SH-SY5Y (cell line): ENCODE data around the gene LRBA.

ENCODE experiments used
- GATA2 ChIP-seq: IDR thresholded peaks from 2 replicates; pipeline ENCODE4 v1.6.1; 2011; ENCODE audit warnings: mild to moderate bottlenecking, low read depth, low read length
- GATA3 ChIP-seq: IDR thresholded peaks from 2 replicates; pipeline ENCODE4 v1.6.1; 2011; ENCODE audit warnings: low read depth, mild to moderate bottlenecking, low read length, moderate library complexity

The LRBA gene

DNA sequence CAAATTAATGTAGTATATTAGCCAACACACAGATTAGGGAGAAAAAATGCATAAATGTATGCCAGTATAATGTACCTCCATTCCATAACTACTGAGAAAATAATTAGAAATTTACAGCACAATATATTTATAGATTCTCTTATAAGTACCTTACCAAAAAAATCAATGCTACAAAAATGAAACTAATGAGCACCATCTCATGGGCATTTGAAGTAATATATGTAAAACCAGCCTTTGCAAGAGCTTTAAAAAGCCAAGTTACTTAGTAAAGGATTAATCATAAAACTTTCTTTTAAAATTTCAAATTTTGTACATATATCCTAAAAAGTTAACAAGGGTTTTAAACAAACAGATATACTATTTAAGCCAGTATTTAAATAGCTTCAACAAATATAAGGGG is 43.2 kb downstream of the LRBA start:
- TF ChIP-seq GATA3, result no peak
- no peak for TF ChIP-seq GATA2

DNA sequence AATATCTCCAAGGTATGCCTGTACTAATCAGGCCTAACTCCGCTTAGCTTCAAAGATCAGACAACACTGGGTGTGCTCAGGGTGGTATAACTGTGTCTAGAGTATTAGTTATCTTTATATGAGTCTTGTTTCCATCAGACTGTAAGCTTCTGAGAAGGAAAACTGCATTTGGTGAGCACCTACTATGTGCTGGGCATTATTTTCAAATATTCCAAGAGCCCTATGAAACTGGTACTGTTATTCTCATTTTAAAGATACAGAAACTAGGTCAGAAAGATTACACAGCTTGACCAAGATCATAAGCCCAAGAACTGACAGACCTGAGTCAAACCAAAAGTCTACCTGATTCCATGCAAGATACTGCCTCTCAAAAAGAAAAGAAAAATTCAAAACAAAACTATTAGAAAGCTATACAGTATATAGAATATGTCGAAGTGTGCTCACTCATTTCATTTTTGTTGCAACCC is 44.4 kb downstream of the LRBA start:
- TF ChIP-seq GATA2 (no peak), GATA3 (no peak)

DNA sequence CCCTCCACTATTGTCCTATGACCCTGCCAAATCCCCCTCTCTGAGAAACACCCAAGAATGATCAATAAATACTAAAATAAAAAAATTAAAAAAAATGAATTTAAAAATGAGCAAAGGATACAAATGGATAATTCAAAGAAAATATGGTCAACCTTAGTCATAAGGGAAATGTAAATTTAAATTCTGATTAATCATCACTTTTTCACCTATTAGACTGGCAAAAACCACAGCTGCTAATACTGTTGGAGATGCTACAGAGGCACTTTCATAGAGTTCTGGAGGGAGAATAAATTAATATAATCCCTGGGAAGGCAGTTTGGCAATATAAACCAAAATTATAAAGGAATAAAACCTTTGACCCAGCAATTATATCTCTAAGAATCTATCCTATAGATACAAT is 50.3 kb downstream of the LRBA start:
- TF ChIP-seq GATA2, result no peak
- no peak for TF ChIP-seq GATA3

DNA sequence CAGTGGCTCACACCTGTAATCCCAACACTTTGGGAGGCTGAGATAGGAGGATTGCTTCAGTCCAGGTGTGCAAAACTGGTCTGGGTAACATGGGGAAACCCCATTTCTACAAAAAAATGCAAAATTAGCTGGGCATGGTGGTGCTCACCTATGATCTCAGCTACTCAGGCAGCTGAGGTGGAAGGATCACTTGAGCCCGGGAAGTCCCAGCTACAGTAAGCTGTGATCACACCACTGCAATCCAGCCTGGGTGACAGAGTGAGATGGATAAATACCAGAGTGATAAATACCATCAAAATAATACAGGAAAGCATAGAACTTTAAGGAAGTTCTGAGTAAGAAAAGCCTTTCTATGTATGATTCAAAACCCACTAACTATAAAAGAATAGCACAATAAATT is 52.8 kb downstream of the LRBA start:
- TF ChIP-seq GATA2 (no peak), GATA3 (no peak)

DNA sequence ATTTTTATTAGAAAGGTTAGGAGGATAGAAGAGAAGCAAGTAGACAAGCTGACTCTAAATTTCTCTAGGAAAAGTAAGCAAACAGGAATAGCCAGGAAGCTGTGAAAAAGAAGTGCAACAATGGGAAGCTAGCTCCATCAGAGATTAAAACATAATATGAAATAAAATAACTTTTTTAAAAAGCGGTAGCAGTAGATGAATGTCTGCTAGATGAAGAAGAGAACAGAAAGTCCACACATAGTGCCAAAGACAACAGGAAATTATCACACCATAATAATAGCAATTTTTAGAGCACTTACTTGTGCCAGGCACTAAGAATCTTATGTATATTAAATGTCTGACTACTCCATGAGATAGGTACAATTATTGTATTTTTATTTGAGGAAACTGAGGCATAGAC is 53.5 kb downstream of the LRBA start:
- TF ChIP-seq GATA2 (no peak), GATA3 (no peak)

DNA sequence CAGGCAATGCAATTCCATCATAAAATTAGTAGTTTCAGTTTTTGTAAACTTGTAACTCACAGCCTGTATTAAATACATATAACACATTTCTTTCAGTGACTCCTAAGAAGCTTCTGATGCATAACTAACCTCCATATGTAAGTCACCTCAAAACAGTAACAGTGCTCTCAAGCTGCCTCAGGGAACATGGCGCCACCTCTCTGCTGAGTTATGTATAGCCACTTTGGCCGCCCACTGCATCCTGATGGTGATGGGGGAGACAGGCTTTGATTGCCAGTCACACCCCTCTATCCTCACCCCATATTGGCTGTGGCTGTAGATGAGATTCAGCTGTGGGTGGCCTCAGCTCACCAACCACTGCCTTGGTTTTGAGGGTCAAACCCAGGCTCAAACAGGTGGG is 54.3 kb downstream of the LRBA start:
- TF ChIP-seq GATA2, result no peak

DNA sequence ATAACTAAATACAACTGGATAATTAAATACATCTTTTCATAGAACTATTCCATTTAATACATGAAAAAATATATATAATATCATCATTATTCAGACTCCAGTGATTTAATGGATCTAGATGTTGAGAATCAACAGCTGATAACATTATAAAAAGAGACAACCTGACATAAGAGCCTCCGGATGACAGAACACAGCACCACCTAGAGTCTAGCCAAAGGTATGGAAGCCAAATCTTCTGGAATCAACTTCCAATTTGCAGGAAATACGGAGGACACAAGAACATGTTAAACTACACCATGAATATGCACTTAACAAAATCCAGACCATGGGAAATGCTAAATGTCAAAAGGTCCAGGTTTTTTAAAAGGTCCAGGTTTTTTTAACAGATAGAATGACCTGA is 55.0 kb downstream of the LRBA start:
- TF ChIP-seq GATA3 (no peak), GATA2 (no peak)

DNA sequence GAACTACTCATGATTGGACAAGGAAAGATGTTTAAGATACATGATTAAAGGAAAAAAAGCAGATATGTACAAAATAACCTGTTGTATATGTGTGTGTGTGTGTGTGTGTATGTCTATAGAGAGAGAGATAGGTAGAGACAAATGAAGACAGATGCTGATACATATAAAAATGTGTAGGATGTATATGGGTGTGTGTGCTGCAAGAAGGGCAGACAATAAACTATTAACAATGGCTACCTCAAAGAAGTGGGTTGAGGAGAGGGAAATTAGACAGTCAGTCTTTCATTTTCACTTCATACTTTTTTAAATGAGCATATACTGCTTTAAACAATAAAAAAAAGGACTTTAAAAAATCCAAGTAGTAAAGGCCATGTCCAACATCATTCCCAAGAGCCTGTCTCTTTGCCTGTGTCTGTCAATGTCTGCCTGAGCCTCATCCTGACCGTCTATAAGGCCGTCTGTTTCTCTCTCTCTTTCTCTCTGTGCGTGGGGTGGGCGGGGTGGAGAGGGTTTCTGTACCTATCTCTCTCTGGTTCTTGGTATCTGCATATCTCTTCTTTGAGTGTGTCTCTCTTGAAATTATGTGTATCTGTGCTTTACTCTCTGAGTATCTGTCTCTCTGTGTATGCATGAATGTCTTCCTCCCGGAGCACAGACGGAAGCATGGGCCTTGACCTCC is 62.8 kb downstream of the LRBA start:
- TF ChIP-seq GATA2 (no peak), GATA3 (no peak)

DNA sequence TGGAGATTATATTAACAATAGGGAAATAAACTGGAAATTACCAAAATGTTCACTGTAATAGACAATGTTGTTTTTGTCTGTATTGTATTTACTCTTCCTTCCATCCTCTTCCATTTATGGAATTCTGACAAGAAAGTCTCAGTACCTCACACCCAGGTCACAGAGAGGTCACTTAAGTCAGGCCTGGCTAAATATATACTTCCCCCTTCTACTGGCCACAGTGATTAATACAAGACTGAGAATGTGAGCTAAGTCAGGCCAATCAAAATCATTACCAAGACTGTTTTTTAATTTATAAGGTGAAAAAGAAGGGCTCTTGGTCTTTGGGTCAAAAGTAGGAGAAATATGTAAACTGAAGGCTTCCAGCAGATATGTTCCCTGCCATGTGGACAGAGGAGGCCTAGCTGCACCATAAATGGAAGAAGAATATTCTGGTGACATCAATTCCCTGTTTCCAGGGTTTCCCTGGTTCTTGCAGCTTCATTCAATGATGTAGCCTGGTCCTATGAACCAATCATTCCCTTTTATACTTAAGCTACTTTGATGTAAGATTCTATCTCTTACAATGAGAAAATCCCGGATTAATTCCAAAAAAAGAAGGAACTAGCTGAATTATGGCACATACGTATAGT is 64.3 kb downstream of the LRBA start:
- TF ChIP-seq GATA2, result no peak
- TF ChIP-seq GATA3, result no peak

DNA sequence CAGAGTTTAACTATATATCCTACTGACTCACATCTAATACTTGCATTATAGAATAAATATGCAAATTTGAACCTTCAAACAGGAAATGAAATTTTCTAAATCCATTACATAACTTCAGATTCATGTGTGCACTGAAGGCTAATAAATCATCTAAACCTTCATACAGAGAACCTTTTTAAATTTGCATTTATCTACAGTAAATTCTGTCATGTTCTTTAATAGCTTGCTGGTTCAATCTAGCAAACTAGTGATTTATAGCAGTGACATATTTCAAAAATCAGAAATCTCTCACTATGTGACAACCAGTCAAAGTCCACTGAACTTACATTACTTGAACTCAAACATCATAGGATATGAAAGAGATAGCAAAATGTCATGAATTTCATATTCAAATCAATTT is 65.1 kb downstream of the LRBA start:
- TF ChIP-seq GATA3 (no peak), GATA2 (no peak)

DNA sequence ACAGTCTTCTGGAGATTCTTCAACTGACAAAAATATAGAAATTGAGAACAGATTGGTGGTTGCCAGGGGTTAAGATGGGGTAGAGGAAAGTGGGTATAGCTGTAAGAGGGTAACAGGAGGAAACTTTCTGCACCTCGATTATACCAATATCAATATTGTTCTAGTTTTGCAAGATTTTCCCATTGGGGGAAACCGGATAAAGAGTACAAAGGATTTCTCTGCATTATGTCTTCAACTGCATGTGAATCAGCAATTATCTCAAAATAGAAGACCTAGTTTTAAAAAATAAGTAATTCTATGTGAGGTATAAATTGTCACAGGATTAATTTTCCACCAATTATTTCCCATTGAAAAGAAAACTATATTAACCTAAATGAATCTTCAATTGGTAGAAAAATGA is 65.7 kb downstream of the LRBA start:
- TF ChIP-seq GATA2, result no peak
- TF ChIP-seq GATA3, result no peak

DNA sequence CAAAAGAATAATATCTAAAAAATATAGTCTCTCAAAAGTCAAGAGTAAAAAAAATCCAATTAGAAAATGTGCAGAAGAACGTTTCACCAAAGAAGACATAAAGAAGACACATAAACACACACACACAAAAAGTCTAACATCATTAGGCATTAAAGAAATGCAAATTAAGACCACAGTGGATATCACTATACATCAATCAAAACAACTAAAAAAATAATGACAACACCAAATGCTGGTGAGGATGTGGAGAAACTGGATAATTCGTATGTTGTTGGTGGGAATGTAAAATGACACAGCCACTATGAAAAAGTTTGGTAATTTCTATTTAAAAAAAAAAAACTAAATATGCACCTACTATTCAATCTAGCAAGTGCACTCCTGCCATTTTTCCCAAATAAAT is 66.4 kb downstream of the LRBA start:
- TF ChIP-seq GATA2 (no peak), GATA3 (no peak)

DNA sequence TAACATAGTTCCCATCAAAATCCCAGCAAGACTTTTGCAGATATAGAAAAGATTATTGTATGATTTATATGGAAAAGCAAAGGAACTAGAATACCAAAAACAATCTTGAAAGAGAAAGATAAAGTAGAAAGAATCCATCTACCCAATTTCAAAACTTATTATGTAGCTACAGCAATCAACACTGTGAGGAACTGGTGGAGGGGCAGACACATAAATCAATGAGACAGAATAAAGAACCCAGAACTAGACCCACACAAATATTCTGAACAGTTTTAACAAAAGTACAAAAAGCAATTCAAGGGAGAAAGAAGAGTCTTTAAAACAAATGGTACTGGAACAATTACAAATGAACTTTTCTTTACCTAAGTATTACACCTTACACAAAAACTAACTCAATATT is 67.0 kb downstream of the LRBA start:
- no peak for TF ChIP-seq GATA3
- TF ChIP-seq GATA2, result no peak

DNA sequence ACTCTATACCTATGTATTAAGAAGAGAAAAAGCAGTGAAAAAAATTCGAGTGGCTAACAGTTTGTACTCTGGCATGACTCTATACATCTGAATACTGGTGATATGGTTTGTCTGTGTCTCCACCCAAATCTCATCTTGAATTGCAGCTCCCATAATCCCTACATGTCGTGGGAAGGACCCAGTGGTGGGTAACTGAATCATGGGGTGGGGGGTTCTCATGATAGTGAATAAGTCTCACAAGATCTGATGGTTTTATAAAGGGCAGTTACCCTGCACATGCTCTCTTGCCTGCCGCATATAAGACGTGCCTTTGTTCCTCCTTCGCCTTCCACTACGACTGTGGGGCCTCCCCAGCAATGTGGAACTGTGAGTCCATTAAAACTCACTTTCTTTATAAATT is 70.4 kb downstream of the LRBA start:
- no peak for TF ChIP-seq GATA2
- TF ChIP-seq GATA3, result no peak

DNA sequence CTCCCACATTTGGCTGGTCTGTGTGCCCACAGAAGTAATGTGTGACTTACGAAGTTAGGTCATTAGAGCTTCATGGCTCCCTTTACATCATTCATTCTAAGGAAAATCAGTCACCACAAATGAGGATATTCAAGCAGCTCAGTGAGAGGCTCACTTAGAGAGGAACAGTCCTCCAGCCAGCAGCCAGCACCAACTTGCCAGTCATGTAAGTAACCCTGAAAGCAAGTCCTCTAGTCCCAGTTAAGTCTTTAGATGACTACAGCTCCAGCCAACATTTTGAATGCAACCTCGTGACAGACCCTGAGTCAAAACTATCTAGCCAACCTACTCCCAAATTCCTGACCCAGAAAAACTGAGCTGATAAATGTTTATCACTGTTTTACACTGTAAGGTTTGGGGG is 71.3 kb downstream of the LRBA start:
- no peak for TF ChIP-seq GATA2
- no peak for TF ChIP-seq GATA3

DNA sequence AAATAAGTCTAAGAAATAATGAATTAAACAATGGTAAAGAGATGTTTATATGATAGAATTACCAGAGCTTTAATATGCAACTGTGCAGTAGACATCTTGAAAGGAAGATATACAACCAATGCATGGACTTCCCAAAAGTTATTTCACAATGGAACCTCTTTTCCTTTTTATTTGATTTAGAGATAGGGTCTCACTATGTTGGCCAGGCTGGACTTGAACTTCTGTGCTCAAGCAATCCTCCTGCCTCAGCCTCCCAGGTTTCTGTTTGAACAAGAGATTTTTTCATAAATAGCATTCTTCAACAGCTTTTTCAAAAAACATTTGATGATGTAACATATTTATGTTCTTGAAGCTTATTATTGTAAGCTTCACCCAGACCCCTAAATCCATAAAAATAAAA is 72.0 kb downstream of the LRBA start:
- no peak for TF ChIP-seq GATA2
- no peak for TF ChIP-seq GATA3

DNA sequence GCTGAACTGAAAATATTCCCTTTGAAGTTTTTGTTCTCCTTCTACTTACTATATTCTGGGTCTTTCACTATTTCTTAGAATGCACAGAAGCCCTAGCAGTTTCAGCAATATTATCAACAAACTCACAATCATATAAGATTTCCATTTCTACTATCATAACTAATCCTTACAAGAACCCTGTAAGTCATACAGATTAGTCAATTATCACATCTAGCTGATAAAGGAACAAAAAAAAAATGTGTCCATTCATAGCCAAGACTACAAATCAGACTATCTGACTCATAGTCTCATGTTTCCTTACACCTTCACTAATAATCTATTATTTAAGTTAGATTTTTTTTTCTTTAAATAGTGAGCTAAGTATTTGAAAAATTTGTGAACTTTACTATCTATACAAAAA is 72.5 kb downstream of the LRBA start:
- TF ChIP-seq GATA2, result no peak
- no peak for TF ChIP-seq GATA3

DNA sequence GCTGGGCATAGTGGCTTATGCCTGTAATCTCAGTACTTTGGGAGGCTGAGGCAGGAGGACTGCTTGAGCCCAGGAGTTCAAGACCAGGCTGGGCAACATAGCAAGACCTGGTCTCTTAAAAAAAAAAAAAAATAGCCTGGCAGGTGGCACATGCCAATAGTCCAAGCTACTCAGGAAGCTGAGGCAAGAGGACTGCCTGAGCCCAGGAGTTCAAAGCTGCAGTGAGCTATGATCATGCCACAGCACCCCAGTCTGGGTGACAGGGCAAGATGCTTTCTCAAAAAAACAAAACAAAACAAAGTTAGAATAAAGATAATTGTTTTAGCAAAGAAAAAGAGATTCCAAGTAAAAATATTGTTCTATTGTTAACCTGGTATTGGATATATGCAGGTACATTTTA is 75.0 kb downstream of the LRBA start:
- TF ChIP-seq GATA2, result no peak
- TF ChIP-seq GATA3, result no peak
